ENCODE data around the gene SMYD3.
"Not testable (repeated sequence)": the region's sequence is repeated elsewhere in the genome, so short reads cannot be mapped to it uniquely, and the experiment has no call there.

Gene SMYD3

DNA sequence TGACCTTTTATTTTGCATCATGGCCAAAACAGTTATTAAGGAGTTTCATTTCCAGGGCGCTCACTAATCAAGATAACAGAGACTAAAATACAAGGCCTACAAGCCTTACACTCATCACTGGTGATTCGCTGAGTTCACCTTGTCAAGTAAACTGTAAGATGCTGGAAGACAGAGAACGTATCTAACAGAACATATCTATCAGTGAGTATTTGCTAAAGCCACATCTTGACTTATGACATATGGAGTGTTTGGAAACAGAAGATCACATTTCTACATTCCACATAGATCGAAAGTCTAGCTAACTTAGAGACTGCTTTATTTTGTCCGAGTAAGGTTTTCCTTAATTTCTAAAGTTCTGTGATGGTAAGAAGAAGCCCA is 506.5 kb downstream of the SMYD3 start:
- DNase-seq (ENCODE audit: low read depth in 3 of 3, low spot score in 1 of 3) = no peak

DNA sequence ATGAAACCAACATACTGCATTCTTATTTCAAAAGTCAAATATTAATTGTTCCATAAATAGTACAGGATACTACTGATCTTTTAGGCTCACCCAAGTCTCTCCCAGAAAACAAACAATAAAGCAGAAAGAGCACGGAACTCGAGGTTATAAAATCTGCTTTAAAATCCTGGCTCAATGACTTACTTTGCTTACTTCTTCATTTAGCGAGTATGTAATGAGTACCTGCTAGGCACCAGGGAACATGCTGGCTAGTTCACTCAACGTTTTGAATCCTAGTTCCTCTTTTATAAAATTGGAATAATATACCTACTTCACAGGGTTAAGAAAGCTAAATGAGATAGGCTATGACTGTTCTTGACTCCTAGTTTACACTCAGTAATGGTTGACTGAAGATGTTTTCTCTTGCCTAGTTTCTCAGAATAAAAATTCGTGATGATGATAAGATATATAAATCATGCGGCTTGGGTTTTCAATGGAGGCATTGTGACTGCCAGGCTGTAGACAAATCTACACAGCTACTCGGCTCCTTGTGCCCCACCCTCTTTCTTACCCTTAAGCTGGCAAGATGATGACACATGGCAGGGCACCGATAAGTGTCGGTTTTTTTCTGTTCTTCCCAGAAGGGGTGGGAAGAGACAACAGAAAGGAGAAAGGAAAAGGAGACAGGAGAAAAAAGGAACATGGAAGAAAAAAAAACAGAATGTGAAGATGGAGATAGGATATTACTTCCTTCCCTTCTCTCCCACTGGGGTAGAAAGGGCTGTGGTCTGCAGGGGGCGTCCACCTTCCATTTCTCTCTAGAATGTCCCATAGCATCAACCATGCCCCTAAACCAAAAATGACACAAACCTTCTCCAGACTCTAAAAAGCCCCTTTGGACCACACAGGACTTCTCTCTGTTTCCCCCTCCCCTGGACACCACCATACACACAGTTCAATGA is 507.1 kb downstream of the SMYD3 start:
- DNase-seq (ENCODE audit: low read depth in 3 of 3, low spot score in 1 of 3) = no peak

DNA sequence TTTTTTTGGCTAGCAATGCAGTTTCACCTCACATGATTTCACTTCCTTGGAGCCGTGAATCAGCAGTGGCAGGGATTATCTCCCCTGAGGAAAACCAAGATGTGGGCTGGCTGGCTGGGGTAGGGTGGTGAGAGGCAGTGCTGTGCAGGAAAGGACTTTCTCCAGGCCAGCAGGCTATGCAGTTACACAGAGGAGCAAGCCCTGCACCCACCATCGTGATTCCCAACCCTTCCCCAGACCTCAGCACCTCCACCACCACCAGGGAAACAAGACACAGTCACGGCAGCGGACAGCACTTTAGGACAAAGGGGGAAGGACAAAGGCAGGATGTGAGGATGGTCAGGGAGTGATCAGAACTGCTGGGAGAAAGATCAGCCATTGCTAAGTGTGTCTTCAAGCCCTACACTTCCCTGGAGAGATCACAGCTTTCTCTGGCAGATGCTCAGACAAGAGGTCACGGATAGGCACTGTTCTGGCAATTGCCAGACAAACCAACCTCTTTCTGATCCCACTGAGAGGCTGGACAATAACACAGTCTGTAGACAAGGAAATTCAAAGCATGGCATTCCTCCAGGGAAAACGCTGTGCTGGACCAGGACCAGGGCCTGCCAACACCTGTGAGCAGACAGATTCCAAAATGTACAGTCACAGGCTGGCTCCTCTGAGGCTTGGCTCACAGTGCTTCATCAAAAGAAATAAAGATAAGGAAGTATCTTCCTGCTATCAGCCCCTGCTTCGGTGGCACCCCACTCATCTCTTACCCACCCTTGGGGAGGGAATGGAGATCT is 509.4 kb downstream of the SMYD3 start:
- no peak for DNase-seq (ENCODE audit: low read depth in 3 of 3, low spot score in 1 of 3)

DNA sequence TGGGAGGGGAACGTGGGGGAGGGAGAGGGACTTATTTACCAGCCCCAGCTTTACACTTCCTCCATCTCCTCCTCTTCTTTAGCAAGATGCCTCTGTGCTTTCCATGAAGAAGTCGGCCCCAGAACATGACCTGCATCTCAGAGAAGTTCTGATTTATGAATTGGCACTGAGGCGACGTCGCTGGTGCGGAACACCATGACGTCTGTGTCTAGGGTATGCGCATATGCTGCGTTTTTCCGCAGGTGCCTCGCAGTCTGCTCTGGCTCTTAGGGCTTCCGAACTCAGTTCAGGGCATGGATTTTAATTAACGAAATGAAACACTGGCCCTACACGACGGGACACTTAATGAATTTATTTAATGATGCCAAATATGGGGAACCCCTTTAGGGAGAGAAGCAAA is 510.3 kb downstream of the SMYD3 start:
- no peak for DNase-seq (ENCODE audit: low read depth in 3 of 3, low spot score in 1 of 3)

DNA sequence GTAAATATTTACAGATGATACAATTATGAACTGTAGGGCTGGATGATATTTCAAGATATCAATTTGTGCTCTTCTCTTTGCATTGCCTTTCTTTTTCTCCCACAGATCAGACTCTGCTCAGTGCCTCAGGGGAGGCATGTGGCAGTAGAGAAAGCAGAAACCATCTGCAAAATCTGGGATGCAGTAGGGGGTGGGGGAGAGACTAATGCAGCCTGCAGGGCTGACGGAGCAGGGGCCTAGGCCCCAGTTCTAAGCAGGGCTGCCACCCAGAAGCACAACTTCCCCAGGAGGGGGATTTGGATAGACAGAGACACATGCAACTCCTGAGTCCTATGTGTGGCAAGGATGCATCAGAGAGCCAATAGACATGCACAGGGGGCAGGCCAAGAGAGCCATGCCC is 511.6 kb downstream of the SMYD3 start:
- no peak for DNase-seq (ENCODE audit: low read depth in 3 of 3, low spot score in 1 of 3)

DNA sequence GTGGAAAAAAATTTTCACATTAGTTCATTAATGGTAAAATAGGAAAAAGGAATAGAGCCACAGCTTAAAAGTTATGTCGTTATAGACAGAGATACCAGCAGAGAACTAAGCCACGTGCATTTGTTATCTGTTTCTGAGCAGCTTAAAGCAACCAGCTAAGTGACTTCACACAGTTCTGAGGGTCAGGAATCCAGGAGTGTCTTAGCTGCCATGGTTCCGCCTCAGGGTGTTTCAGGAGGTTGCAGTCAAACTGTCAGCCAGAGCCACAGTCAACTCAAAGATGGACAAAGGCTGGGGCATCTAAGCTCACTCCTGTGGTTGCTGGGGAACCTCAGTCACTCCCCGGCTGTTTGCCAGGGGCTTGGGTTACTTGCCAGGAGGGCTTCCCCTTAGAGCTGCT is 515.8 kb downstream of the SMYD3 start:
- no peak for DNase-seq (ENCODE audit: low read depth in 3 of 3, low spot score in 1 of 3)

DNA sequence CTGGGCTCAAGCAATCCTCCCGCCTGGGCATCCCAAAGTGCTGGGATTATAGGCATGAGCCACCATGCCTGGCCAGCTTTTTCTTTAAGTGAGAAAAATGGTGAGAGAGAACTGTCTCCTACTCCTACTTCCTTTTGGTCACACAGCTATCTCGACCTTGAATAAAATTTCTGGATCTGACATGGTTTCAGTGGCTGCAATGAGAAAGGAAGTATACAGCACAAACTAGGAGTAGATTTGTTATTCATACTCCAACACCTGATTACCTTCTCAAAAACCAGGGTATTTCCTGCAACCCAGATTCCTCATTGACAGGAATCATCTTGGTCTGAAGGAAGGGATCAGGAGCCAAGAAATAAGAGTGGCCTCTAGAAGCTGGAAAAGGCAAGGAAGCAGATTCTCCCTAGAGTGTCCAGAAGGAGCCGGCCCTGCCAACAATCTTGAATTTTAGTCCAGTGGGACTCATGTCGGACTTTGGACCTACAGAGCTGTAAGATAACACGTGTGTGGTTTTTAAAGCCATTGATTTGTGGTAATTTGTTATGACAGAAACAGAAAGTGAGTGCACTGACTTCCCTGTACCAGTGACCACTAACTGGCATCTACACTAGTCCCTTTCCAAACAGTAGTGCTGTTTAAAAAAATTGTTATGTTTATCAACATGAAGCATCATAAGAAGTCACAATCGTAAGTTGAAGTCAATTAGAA is 516.6 kb downstream of the SMYD3 start:
- DNase-seq (ENCODE audit: low read depth in 3 of 3, low spot score in 1 of 3) = no peak

DNA sequence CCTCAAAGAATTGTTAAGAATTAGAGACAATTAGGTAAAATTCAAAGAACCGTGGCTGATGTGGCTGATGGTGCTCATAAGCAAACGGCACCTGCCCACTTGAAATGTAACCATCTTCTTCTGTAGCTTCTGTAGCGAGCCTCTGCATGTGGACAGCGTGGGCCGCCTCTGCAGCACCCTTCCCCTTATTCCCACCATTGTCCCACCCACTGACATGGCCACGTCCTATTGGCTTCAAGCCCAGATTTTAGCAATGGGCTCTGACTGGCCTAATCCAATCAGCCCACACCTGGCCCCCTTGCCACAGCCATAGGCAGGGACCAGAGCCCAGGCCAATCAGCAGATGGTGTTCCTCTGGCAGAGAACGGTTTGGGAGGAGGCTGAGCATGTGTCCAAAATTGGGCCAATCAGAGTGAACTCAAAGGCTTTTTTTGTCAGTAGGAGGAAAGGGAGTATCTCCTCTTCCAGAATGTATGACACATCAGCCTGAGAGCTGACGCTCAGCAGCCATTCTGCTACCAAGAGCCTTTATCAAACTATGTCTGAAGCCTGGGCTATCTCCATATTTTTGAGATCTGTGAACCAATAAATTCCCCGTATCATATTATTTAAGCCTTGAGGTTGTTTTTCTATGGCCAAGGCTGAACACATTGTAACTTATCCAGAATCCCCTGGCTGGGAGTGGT is 518.5 kb downstream of the SMYD3 start:
- no peak for DNase-seq (ENCODE audit: low read depth in 3 of 3, low spot score in 1 of 3)

DNA sequence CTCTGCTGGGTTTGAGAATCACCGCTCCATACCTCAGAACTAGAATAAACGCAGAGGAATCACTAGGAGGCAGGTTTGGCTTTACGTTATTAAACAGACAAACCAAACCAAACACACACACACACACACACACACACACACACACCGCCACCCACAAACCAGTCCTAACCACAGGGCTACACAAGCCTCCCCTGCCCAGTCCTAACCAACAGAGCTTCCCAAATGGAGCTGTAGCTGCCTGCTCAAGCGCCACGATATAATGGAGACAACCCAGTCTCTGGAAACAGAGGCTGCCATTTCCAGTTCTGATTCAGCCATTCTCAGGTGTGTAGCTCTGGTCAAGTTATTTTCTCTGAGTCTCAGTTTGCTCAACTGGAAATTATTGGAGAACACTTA is 519.1 kb downstream of the SMYD3 start:
- no peak for DNase-seq (ENCODE audit: low read depth in 3 of 3, low spot score in 1 of 3)

DNA sequence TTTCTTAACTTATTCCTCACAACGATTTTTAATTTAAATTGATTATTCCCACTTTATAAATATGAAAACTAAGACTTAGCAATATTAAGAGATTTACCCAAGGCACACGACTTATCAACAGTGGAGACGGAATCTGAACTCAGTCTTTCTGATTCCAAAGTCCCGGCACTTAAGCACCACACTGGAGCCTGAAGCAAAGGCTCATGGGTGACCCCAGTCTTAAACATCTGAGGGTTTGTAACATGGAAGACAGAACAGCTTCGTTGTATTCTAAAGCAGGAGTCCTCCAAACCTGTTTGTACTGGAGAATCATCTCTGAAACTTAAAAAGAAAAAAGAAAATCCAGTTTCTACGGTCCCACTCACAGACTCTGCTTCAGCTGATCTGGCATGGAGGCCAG is 519.5 kb downstream of the SMYD3 start:
- no peak for DNase-seq (ENCODE audit: low read depth in 3 of 3, low spot score in 1 of 3)

DNA sequence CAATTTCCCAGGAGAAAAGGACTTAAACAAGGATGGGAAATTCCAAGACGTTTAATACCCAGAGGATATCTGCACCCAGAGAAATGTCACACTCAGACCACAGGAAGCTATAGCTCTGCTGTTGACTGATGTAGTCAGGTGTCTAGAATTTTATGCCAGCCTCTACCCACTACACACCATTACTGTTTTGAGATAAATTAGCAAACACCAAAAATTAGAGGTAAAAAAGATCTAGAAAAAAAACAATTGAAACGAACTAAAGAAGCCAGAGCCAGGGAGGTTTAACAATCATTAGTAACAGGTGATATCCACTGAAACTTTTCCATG is 519.9 kb downstream of the SMYD3 start:
- DNase-seq (ENCODE audit: low read depth in 3 of 3, low spot score in 1 of 3) = no peak

DNA sequence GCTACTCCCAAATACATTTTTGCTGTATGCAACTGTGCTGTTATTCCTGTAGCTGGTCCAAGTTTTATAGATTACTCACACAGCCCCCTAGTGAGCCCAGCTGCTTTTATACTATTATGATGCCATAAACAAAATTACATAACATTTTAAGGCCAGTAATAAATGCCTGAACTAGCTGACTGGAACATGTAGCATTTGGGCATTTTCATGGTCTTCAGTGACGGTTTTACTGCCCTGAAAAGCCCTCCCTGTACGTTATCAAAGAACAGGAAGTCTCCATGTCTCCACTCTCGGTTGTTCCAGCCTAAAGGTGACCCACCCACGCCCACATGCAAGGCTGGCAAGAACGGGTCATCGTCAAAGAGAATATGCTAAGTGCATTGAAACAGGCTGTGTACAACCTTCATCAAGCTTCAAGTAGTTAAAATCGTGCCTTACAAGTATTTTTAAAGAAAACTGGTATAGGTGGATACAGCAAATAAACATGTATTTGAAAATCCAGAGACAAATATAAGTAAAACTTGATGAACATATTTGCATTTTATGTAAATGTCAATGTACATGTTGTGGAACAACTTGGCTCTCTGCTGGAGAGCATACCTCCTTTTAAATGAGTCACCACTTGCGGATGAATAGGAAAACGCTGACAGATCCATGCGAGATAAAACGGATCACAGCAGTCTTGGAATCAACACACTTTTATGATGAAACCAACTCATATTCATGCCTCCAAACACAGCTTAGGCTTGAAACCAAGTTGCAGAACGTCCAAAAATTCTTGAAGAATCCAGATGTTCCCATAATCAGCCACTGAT is 520.5 kb downstream of the SMYD3 start:
- no peak for DNase-seq (ENCODE audit: low read depth in 3 of 3, low spot score in 1 of 3)

DNA sequence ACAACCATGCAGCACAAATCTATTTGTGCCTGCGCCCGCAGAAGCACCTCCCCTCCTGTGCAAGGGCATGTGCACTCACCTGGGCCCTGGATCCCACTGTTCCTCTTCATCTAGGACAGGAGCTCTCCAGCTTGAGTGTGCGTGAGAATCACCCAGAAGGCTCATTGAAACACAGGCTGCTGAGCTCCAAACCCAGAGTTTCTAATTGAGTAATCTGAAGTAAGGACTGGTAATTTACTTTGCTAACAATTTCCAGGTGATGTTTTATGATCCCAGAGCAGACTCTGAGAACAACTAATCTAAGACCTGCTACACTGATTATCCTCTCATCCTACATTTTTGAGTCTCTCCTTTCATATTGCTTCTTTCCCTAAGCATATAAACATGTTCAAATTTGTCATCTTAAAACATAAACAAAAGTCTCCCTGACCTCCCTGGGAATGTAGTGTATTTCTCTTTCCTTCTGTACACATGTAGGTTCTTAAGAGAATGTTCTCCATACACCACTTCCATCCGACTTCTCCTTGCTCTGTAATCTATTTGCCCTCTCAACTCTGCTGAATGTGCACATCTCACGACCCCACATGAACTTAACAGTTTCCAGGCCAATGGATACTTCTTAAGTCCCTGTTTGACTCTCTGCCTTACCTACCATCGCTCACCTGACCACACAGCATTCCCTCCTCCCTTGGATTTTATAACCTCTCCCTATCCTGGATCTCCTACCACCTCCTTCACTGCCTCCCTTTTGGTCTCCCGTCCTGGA is 522.5 kb downstream of the SMYD3 start:
- no peak for DNase-seq (ENCODE audit: low read depth in 3 of 3, low spot score in 1 of 3)

DNA sequence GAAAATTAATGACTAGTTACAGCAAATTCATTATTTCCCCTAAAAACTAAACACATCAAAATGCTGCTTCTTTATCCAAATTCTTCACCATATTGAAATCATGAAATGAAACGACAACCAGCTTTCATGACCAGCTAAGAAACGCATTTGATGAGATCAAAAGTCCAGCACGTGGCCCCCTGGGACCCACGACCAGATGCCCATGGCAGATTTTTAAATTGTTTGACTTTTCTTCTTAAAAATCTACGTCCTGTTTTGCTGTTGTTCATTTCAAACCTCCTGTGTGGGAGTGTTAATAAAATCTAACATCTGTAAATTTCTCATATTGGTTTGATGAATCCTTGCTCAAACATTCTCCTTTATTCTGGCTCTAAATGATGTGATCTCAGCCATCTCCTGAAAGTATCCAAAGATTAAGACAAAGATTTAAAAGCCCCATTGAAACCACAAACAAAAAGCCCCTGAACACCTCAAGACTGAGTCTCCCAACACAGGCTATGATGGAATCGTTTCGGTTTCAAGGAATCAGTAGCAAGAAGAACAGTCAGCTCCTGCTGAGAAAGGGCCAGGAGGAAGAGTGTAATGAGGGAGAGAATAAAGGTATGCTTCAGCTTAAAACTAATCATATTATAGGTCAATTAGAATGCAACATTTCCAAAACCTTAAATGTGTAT is 523.6 kb downstream of the SMYD3 start:
- no peak for DNase-seq (ENCODE audit: low read depth in 3 of 3, low spot score in 1 of 3)

DNA sequence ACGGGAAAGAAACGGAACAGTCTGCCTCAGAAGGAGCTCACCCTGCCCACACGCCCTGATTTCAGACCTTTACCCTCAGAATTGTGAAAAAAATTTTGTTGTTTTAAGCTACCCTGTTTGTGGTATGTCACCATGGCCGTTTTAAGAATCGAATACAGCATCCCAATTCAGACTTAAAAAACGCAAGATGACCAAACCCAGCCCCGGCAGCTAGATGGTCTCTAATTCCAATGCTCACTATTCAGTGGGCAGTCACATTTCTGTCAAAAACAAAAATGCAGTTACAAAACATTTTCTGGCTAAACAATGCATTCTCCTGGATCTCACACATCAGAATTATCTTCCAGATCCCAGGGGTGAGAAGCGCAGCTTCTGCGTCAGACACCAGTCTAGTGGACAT is 527.5 kb downstream of the SMYD3 start:
- DNase-seq (ENCODE audit: low read depth in 3 of 3, low spot score in 1 of 3) = no peak

DNA sequence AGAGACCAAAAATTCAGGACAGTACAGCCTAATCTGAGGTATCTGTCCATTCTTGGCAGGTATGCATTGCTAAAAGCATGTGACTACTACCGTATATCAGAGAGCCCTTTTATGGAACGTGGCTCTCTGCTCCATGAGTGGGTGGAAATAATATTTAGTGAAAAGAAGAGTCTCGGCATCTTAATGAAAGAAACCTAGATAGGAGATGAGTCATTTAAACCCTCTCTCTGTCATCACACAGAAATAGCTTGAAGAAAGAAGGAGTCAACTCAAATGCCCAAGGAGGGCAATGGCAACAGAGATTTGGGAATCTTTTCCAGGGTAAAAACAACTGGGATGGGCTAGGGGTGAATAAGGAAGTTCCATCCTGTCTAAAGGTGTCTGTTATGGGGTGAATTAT is 528.2 kb downstream of the SMYD3 start:
- DNase-seq (ENCODE audit: low read depth in 3 of 3, low spot score in 1 of 3) = no peak

DNA sequence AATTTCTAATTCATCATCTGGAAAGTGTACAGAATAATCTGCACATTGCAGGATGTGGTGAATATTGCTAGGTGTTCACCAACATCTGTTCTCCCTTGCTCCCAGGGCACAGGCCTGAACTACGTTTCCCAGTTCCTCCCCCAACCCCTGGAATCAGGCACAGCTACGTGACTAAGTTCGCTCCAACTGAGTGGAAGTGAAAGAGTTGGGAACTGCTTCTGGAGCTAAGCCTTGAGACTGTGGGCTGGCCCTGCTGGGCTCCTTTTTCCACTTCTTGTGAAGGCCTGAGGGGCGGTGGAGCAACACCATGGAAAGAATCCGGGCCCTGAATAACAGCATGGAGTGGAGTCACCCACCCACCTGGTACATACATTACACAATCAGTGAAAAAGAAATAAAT is 534.6 kb downstream of the SMYD3 start:
- DNase-seq (ENCODE audit: low read depth in 3 of 3, low spot score in 1 of 3) = no peak

DNA sequence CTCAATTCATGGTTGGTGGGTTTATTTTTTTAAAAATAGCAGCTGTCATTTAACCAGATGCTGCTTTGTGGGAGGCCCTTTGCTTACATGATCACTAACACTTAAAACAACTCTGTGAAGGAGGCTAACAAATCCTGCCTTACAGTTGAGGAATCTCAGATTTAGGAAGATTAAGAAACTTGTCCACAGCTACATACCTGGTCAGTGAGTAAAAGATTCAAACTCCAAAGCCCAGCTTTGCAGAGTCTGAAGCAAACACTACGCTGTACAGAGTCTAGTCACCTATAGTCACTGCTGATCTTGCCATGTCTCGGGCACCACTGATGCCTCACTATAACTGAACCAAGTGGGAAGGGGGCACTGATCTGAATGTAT is 535.4 kb downstream of the SMYD3 start:
- no peak for DNase-seq (ENCODE audit: low read depth in 3 of 3, low spot score in 1 of 3)

DNA sequence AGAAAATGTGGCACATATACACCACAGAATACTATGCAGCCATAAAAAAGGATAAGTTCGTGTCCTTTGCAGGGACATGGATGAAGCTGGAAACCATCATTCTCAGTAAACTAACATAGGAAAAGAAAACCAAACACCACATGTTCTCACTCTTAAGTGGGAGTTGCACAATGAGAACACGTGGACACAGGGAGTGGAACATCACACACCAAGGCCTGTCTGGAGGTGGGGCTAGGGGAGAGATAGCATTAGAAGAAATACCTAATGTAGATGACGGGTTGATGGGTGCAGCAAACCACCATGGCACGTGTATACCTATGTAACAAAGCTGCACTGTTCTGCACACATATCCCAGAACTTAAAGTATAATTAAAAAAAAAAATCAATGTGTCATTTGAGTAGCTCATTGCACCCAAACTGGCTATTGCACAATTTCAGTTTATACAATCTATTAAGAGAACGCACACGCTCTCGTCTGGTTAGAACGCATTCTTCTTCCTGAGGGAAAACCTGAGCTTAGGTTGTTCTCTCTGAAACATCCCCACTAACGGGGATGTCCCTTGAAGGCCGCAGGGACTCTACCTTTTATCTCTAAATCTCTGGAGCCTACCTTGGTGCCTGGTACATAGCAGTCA is 535.9 kb downstream of the SMYD3 start:
- DNase-seq (ENCODE audit: low read depth in 3 of 3, low spot score in 1 of 3) = not testable (repeated sequence)

All from stimulated activated CD4-positive, alpha-beta T cell treated with anti-CD3 and anti-CD28 coated beads, TNF-alpha, amount 100 ng/mL, for 1 hour (primary cell).